RWPE1 (cell line): ENCODE data around the gene NCBP2.

Experiments
- CTCF ChIA-PET: fragments of 350-600 bp; sonication (Branson Sonifier 250); formaldehyde crosslinking; extraction: SDS; loops from one replicate; lab custom pipeline; 2021; lab: Yijun Ruan, JAX
- POLR2A ChIA-PET: fragments of 400-600 bp; formaldehyde crosslinking; extraction: SDS; loops from one replicate; lab custom pipeline; 2020; ENCODE audit warnings: antibody characterized with exemption; ENCODE audit not compliant: low non-redundant PET; lab: Yijun Ruan, JAX
- DNase-seq: peaks from one replicate; pipeline ENCODE4 v3.0.0; 2012; ENCODE audit warnings: low spot score
- H3K27ac ChIP-seq: fragments of 450-650 bp; 2 replicates; pipeline ENCODE4 v1.5.1; 2017
- TF ChIP-seq, protein P1 (sequence below): fragments of 450-650 bp; conservative IDR thresholded peaks from 2 replicates; pipeline ENCODE4 v1.5.1; 2017; ENCODE audit warnings: low read depth, mild to moderate bottlenecking

The NCBP2 gene

DNA sequence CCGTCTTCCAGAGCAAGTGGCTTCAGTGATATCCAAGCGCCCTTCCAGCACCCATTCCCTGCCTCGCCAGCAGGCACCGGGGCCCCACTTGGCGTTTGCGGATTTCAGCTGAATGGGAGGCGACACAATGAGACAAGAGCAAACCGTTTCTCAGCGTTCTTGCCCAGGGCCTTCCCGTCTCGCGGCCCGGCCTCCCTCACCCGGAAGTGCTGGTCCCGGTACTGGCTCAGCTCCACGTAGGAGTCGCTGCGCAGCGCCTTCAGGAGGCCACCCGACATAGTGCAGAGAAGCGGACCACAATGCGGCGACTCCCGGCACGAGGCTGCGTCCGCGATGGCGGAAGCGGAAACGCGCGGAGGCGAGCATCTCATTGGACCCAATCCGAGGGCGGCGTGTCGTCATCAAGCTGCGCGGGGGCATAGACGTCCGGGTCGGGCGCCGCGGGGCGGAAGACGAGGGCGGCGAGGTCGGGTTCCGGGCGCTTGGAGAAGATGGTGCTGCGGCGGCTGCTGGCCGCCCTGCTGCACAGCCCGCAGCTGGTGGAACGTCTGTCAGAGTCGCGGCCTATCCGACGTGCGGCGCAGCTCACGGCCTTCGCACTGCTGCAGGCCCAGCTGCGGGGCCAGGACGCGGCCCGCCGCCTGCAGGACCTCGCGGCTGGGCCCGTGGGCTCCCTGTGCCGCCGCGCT, at the start of gene NCBP2:
NCBP2 (minus strand) TSS at position 303 of the 689 bp plus-strand sequence; CDS start at position 278, 25 bp downstream.
- TF ChIP-seq, protein P1, sequence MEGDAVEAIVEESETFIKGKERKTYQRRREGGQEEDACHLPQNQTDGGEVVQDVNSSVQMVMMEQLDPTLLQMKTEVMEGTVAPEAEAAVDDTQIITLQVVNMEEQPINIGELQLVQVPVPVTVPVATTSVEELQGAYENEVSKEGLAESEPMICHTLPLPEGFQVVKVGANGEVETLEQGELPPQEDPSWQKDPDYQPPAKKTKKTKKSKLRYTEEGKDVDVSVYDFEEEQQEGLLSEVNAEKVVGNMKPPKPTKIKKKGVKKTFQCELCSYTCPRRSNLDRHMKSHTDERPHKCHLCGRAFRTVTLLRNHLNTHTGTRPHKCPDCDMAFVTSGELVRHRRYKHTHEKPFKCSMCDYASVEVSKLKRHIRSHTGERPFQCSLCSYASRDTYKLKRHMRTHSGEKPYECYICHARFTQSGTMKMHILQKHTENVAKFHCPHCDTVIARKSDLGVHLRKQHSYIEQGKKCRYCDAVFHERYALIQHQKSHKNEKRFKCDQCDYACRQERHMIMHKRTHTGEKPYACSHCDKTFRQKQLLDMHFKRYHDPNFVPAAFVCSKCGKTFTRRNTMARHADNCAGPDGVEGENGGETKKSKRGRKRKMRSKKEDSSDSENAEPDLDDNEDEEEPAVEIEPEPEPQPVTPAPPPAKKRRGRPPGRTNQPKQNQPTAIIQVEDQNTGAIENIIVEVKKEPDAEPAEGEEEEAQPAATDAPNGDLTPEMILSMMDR: peak; percentile 80
- CTCF ChIA-PET: interaction anchor here (0.6 to 1.6 kb wide), 15 partner anchors 8 to 438 kb away, joined by 3 to 9 read pairs (median 3); partner anchors contain the start of gene PAK2

DNA sequence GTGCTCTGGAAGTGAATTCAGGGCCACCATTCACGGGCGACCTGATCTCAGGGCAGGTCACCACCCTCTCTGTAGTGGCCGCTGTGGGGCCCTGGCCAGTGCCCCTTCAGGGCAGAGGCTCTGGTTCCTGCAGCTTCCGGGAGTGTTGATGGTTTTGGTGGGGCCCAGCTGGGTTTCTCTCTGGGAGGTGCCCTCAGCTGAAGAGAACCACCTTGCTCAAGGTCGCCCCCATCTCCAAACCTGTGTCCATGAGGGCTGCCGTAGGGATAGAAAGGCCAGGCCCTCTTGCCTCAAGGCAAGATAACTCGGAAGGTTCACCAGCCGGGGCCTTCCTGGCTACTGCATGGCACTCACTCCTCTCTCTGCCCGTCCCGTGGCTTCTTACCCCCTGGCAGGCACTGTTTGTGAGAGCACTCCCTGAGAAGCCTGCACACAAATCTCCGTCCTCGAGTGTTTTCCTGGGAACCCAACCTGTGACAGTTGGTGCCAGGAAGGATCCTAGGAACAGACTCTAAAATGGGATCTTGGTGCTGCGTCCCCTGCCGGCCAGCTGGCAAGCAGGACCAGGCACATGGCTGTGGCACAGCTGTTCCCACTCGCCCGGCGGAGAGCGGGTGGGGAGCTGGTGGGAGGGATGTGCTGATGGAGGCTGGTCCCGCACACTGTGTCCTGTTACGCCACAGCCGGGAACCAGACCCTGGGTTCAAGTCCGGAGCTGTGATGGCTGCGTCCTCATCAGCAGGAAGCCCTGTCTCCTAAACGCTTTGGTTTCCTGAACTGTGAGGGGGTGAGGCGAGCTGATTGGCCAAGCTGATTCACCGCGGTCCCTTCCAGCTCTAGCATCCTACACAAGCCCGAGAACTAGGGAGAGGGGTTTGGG, 49.5 kb upstream of the NCBP2 start:
- no peak overlapping the region for H3K27ac ChIP-seq
- CTCF ChIA-PET: no interaction called here
- POLR2A ChIA-PET: interaction anchor here (0.6 kb wide), 1 partner anchor 393 kb away, joined by 4 read pairs; no protein-coding TSS in a partner anchor

More for the DNA sequence above, at the start of gene NCBP2:
- peak; percentile 91 for DNase-seq
- H3K27ac ChIP-seq: peak within 1 kb of the TSS; percentile 97
- POLR2A ChIA-PET: interaction anchor here (0.5 kb wide), 1 partner anchor 75 kb away, joined by 3 read pairs; no protein-coding TSS in a partner anchor

DNA sequence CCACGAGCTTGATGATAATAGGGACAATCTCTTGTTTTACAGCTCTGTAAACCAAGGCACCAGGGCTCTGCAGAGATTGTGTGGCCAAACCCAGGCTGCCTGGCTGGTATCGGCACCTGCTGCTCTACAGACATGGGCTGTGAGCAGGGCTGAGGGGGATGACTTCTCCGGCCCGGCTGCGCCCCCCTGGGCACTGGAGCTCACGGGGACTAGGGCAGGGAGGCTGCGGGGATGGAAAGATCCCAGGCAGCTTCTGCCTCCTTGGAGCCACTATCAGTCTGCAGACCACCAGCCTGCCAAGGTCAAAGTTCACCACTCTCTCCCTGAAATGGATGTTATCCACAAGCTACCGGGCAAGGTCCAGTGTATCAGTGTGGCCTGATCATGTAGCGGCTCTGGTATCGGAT, 48.3 kb upstream of the NCBP2 start:
- POLR2A ChIA-PET: no interaction called here
- TF ChIP-seq, protein P1: no peak
- CTCF ChIA-PET: no interaction called here
- DNase-seq: no peak
- H3K27ac ChIP-seq: no peak overlapping the region

More for the DNA sequence above, 49.5 kb upstream of the NCBP2 start:
- TF ChIP-seq, protein P1: no peak
- no peak for DNase-seq

- H3K27ac ChIP-seq: no peak overlapping the region
- TF ChIP-seq, protein P1: no peak
- ChIA-PET POLR2A (no interaction called here), CTCF (interaction anchor here (0.6 kb wide), 2 partner anchors 431 to 548 kb away, joined by 4 to 5 read pairs; no protein-coding TSS in a partner anchor)
- no peak for DNase-seq
Observed at GRCh38 chr3:196989721-196990262, 47.5 kb upstream of the NCBP2 start.

- H3K27ac ChIP-seq: no peak overlapping the region
- ChIA-PET CTCF (no interaction called here), POLR2A (no interaction called here)
- TF ChIP-seq, protein P1: no peak
- no peak for DNase-seq
Observed at GRCh38 chr3:196988241-196989029, 46.1 kb upstream of the NCBP2 start.
